LNCaP clone FGC (cell line): ENCODE data around the gene KCND3.

Source experiments
- DNase-seq: peaks from one replicate; pipeline ENCODE4 v3.0.0-alpha.2; 2011; ENCODE audit warnings: low read depth
- H3K4me3 ChIP-seq: 2 replicates; pipeline ENCODE4 v1.5.1; 2011; ENCODE audit warnings: mild to moderate bottlenecking, low read depth, low read length, control low read depth
- CTCF ChIP-seq: IDR thresholded peaks from 2 replicates; pipeline ENCODE4 v1.5.1; 2012; ENCODE audit warnings: mild to moderate bottlenecking; ENCODE audit not compliant: control insufficient read depth, insufficient read depth; ENCODE audit errors: extremely low read depth

Gene KCND3

DNA sequence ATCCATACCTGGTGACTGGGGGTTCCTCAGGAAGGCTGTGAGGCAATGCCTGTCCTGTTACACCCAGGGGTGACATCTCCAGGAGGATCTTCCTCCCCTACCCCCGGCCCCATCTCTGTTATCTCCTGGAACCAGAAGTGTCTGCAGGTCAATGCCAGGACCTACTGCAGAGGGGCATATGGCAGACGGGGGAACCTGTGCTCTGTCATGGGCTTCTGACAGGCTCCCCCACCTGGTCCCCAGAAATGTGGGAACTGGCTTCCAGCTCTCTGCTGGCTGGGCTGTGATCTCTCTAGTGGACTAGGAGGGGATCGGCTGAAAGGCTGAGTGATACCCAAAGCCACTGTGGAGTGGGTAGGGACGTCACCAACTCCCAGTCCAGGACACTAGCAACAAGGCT lies 21.0 kb downstream of the KCND3 start:
- TF ChIP-seq CTCF: no peak
- DNase-seq: no peak
- H3K4me3 ChIP-seq: no peak overlapping the region

- H3K4me3 ChIP-seq: no peak overlapping the region
- no peak for DNase-seq
- TF ChIP-seq CTCF: no peak
These were observed 21.6 kb downstream of the KCND3 start for GRCh38 chr1:111967886-111968285.

DNA sequence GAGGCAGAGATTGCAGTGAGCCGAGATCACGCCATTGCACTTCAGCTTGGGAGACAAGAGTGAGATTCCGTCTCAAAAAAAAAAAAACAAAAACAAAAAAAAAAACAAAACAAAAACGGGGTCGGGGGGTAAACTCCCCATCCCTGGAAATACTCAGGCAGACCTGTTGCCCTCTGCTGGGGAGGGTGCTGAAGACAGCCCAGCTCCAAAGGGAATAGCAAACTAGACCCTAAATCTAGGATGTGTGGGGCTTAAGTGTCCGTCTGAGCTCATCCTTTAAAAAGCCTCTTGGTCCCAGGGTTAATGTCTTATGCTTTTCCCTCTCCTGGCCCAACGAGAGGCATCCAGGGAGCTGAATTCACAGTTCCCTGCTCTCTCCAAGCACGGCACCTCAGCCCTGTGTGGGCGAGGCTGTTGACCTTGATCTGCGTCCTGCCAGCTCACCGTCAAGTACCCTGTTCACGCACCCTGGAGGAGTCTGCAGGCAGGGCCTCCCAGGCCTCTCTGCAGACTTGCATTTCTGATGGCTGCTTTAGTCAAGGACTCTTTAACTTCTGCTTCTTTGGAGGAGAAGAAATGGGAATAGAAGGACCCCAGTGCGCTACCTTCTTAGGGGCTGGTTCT lies 22.3 kb downstream of the KCND3 start:
- no peak for TF ChIP-seq CTCF
- no peak for DNase-seq
- H3K4me3 ChIP-seq: no peak overlapping the region

GRCh38 chr1:111965781-111966443 lies 23.6 kb downstream of the KCND3 start:
- DNase-seq: no peak
- H3K4me3 ChIP-seq: no peak overlapping the region
- TF ChIP-seq CTCF: no peak

- DNase-seq: no peak
- no peak for TF ChIP-seq CTCF
These were observed 25.3 kb downstream of the KCND3 start for GRCh38 chr1:111963985-111964738.

DNA sequence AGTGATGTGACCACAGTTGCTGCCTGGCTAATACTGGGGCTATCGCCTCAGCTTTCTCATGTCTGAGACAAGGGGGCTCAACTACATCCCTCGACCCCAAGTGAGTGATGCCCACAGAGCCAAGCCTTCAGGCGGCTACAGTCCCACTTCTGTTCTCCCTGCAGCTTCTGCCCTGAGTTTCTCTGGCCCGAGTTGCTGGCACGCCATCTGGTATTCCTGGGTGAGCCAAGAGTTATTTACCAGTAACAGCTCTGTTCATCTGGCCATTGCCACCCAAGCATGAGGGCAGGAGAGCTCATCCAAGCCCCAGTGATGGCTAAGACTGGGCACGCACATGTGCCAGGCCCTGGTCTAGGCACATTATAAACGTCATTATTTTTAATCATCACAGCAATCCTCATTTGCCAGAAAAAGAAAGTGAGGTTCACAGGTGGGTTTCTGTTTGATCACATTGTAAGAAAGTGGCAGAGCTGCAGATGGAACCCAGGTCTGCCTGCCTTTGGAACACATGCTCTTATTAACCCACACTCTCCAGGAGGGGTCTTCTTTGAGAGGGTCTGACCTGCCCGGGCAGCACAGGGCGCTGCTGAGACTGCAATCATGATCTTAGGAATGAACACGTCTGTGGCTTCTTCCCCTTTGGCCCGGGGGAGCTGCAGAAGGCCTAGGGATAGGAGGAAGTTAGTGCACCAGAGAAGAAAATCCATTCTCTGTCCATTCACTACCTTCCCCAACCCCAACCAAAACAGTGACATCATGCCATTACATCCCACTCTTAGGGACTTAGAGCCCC lies 27.5 kb downstream of the KCND3 start:
- no peak for DNase-seq
- no peak for TF ChIP-seq CTCF
- no peak overlapping the region for H3K4me3 ChIP-seq

More at GRCh38 chr1:111963985-111964738, 25.3 kb downstream of the KCND3 start:
- no peak overlapping the region for H3K4me3 ChIP-seq
